Left colon (tissue), 2 donors: ENCODE results near the gene ATXN7. TPM values are rescaled to one million over a fixed set of nuclear protein-coding genes. Genes with fewer than 3 reads are reported as not detected.

ENCODE experiments used
- ATAC-seq: fragments of 200-7000 bp; cut with Tn5 transposase; one replicate; pipeline ENCODE4 v1.9.1; 2020; ENCODE audit warnings: mild to moderate bottlenecking, moderate library complexity
- DNase-seq, 2 donors: peaks; one replicate each; pipeline ENCODE4 v3.0.0-alpha.2; 2020
- intact Hi-C, 2 donors: fragments of 100-400 bp; cut with DNase I in 1 of 2; cut with micrococcal nuclease in 1 of 2; formaldehyde crosslinking; loops; one replicate each; pipeline versions ENCODE4 v1.11.2 to v1.14.0; 2022; cut with DNase I, micrococcal nuclease
- total RNA-seq, 2 donors: library from RNA; stranded (reverse); fragmentation: NEBNext Ultra II Directional; extraction: Animal tissue kit (Norgen Biotek cat#: 25700); gene quantifications; one replicate each; pipeline ENCODE4 v1.2.1, GENCODE V29; 2021
- donor health status: DM: no; HTN: no; CAD: no.
- donor health status: DM: yes; HTN: yes; CAD: no.

ATXN7 gene
- total RNA-seq, 2 donors from 2014 or later, result 32.4 to 45.9 TPM

GRCh38 chr3:63921741-63922482 lies 58.2 kb downstream of the ATXN7 start:
- DNase-seq (no peak), ATAC-seq (peak; percentile 40)
- intact Hi-C loops, result no loop called here

DNA sequence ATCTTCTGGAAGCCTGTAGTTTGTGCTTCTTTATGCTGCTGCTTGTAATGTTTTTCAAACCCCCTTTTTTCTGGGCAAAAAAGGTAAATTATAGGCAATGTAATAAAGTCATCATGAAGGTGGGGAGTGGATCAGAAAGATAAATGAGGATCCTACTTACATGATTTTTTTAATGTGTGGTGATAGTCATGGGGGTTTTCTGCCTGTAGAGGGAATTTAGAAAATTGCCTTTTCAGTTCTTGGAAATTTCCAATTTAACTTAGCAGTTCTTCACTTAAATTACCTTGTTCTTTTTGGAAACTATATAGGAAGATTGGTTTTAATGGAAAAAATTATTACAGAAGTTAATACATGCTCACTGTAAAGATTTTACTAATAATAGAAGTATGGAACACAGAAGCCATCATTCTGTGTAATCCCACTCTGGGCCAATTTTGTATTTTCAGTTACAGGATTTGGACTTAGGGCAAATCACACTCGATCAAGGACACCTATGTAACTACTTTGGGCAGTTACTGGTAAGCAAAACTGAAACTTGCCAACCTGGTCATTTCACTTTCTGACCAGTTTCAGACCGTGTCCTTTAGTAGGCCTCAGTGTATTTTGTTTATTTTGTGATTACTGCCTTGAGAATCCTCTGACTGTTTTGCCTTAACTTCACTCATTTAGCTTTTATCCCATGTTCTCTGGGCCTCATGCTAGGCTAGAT lies 59.0 kb downstream of the ATXN7 start:
- DNase-seq (no peak), ATAC-seq (no peak)
- intact Hi-C loops, result no loop called here

- intact Hi-C loops, result no loop called here
- DNase-seq (no peak), ATAC-seq (no peak)
These were observed 62.6 kb downstream of the ATXN7 start for GRCh38 chr3:63926309-63926708.

DNA sequence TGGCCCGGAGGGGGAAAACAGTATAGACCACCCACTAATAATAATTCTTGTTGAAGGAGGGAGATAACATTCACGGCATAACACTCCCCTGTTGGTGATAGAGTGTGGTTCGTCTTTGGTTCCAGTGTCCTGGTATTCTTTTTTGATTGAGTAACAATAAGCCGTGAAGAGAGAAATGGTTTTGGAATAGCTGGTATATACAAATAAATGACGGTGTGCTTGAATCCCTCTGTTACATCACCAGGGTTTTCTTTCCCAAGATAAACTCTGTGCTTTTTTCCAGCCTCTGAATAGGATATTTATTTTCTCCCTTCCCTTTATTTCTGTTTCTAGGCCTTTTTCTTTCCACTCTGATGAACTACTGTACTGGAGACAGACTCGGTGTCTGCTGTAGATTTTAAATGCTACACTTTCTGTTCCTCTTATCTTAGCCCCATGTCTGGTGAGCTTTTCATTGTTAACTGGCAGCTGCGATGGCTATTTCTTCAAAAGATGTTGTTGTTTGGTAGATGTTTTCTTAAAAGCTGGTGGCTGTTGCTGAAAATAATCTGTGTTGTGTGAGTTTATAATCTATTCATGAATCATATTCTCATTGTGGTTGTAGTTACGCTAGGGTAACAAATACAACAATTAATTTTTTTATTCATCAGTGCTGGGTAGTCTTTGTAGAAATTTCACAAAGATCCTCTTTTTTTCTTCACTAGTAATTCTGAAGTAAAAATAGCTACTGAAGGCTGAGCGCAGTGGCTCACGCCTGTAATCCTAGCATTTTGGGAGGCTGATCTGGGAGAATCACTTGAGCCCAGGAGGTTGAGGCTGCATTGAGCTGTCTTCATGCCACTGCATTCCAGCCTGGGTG lies 64.0 kb downstream of the ATXN7 start:
- intact Hi-C loops, result no loop called here
- ATAC-seq, result no peak
- DNase-seq, result no peak

DNA sequence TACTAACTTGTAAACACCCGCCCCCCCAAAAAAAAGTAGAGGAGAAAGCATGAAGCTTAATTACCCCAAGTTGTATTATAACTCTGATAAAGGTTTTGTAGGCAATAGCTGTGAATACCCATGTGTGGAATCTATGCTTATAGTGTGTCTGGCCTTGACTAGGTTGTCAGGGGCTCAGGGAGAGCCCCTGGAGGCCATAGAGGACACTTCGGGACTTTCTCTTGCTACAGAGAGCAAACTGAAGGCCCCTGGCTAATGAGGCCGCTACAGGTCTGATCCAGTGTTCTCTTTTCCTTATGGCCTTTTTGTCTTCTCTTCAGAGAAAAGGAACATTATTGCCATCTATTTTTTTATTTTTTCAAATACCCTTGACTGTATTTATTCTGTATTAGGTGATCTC lies 67.6 kb downstream of the ATXN7 start:
- DNase-seq (no peak), ATAC-seq (no peak)
- intact Hi-C loops, result no loop called here

- no peak for DNase-seq
- no peak for ATAC-seq
- intact Hi-C loops, result no loop called here
These were observed 69.0 kb downstream of the ATXN7 start for GRCh38 chr3:63932509-63933212.

DNA sequence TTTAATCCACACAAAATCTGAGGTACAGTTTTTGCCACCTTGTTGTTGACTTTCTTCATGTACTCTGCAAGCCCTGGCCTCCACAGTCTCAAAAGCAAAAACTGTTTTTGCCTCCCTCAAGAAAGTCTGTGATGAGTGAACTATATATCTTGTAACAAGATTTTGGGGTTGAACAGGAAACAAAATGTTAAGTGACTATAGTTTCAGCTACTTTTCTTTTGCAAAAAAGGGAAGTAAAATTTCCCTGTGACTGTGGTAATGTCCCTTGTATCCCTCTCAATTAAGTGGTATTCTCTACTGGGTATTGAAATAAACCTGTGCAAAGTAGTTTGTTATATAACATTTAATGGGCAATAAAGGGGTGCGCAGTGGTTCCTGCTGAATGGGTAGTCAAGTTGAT lies 69.8 kb downstream of the ATXN7 start:
- DNase-seq, result no peak
- ATAC-seq, result no peak
- intact Hi-C loops, result no loop called here

GRCh38 chr3:63934041-63934866 lies 70.6 kb downstream of the ATXN7 start:
- DNase-seq (no peak), ATAC-seq (no peak)
- intact Hi-C loops, result no loop called here

DNA sequence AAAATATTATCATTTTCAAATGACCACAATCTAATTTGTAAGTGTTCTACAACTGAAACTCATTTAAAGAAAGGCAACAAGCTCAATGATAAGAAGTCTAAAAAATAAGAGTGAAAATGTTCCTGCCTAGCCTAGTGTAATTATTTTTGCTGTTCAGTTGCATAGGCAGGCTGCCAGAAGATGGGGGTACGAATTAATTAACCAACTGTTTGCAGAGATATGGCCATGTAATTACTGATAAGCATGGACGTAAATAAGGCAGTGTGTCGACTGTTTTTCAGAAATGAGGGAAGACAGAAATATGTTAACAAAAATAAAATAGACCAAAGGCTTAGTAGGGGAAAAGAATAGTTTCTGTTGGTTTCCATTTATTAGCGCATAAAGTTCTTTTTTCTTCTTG lies 73.3 kb downstream of the ATXN7 start:
- DNase-seq (no peak), ATAC-seq (no peak)
- intact Hi-C loops, result no loop called here

DNA sequence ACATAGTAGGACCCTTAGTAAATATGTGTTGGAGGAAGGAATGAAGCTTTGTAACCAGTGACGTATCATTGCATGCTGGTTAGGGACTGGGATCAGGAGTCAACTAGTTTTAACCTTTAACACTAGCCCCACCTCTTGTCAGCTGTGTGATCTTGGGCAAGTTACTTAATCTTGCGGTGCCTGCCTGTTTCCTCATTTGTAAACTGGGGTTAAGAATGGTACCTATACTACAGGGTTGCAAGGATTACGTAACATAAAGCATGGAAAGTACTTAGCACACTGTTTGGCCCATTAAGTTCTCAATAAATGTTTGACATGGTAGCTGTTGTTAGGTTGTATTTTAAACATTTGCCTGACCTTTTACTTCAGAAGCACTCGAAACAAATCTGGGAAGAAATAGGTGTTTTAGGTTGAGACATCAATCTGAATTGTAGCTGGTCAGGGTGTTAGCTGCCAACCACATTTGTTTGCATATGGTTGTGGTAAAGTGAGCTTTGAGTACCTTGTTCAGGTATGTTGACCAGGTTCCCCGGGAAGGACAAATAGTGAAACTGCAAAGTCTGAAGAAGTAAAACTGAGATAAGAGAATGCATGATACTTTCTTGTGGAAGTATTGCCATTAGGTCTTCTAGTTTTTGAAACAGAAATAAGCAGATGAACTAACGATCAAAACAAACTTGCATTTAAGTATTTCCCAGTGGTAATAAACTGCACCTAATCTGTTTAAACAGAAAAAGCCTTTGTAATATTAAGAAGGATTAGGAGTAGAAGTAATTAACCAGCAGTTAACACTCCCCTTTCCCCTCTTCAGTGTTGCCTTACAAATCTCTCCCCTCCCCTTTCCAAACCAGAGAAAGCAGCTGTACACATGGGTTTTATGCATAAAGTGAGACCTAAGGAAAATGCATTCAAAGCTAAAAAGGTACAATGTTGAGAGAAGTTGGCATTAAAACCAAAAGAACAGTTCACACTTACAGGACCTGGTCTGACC lies 74.3 kb downstream of the ATXN7 start:
- intact Hi-C loops, result no loop called here
- no peak for DNase-seq
- peak; percentile 76 for ATAC-seq

DNA sequence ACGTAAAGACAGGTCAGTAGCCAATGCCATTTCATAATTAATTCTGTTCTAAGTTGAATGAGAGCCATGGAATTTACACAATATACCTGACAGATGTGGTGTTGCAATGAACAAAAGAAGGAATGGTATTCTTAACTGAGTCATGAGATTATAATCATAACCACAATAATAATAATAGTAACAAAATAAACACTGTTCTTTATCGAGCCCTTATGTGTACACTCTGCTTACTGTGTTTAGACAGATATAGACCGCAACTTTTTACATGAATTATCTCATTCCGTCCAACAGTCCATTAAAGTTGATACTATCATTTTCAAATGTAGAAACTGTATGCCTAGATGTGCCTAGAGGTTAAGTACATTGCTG lies 76.7 kb downstream of the ATXN7 start:
- intact Hi-C loops, result no loop called here
- ATAC-seq, result no peak
- no peak for DNase-seq

GRCh38 chr3:63942528-63942927 lies 78.9 kb downstream of the ATXN7 start:
- ATAC-seq (no peak), DNase-seq (no peak)
- intact Hi-C loops, result no loop called here

- DNase-seq (no peak), ATAC-seq (no peak)
- intact Hi-C loops, result no loop called here
These were observed 80.0 kb downstream of the ATXN7 start for GRCh38 chr3:63943678-63944077.

GRCh38 chr3:63945558-63946096 lies 82.0 kb downstream of the ATXN7 start:
- DNase-seq (no peak), ATAC-seq (peak; percentile 65)
- intact Hi-C loops, result no loop called here

DNA sequence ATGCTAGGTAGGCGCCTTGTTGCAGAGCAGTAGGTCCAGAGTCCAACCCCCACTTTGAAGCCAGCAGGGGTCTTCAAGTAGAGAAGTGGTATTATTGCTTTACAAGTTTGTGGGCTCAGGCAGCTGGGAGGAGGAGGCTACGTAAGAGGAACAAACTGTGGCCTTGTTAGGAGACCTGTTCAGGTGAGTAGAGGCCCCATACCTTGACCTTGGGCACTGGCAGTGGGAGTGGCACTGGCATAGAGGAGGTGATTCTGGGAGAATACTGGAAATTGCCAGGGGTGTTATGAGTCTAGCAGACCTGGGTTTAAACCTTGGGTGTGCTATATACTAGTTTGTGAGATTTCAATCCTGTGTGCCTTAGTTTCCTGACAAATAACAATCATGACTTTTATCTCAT lies 83.1 kb downstream of the ATXN7 start:
- ATAC-seq, result peak; percentile 43
- intact Hi-C loops, result no loop called here
- no peak for DNase-seq

GRCh38 chr3:63947594-63947993 lies 83.9 kb downstream of the ATXN7 start:
- DNase-seq, result no peak
- intact Hi-C loops, result no loop called here
- no peak for ATAC-seq

DNA sequence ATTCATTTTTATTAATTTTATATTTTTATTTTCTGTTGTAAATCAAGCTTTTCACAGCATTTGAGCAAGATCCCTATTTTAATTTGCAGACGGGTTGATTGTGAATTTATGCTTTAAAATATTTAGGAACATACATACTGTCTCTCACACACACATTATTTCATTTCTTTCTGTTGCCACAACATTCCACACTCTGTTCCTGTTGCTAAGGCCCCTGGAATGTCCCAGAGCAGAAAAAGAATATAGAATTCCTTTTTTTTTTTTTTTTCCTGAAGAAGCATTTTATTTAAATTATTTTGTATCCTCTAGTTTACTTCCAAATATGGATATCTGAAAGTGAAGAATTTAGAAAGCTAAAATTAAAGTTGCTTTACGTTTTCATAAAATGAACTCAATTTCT lies 85.3 kb downstream of the ATXN7 start:
- intact Hi-C loops, result no loop called here
- ATAC-seq (no peak), DNase-seq (no peak)
